Upper lobe of left lung (tissue), 6 donors: ENCODE measurements around the gene BNIP2. TPM values are rescaled to one million over a fixed set of nuclear protein-coding genes. Genes with fewer than 3 reads are reported as not detected.

ENCODE experiments used
- ATAC-seq, 2 donors: fragments of 200-7000 bp; cut with Tn5 transposase; one replicate each; pipeline ENCODE4 v1.9.1; 2022; ENCODE audit warnings: mild to moderate bottlenecking in 2 of 2, moderate library complexity in 2 of 2; ENCODE audit not compliant: low FRiP score in 2 of 2
- DNase-seq, 2 donors: peaks; one replicate each; pipeline ENCODE4 v3.0.0-alpha.2; 2019 to 2020
- H3K27ac ChIP-seq, 4 donors: fragments of 200-600 bp; sonication (generic); one replicate each; pipeline ENCODE4 v1.5.1; 2016 to 2019
- H3K27me3 ChIP-seq, 4 donors: fragments of 200-600 bp; sonication (generic); one replicate each; pipeline ENCODE4 v1.5.1; 2017 to 2019
- H3K36me3 ChIP-seq, 4 donors: fragments of 200-600 bp; sonication (generic); one replicate each; pipeline ENCODE4 v1.5.1; 2016 to 2019
- H3K4me1 ChIP-seq, 4 donors: fragments of 200-600 bp; sonication (generic); one replicate each; pipeline ENCODE4 v1.5.1; 2018 to 2019
- H3K4me3 ChIP-seq, 4 donors: fragments of 200-600 bp; sonication (generic); one replicate each; pipeline ENCODE4 v1.5.1; 2017 to 2019; ENCODE audit warnings: mild to moderate bottlenecking in 2 of 4, moderate library complexity in 1 of 4
- H3K9me3 ChIP-seq, 4 donors: fragments of 200-600 bp; sonication (generic); one replicate each; pipeline ENCODE4 v1.5.1; 2018 to 2019
- EP300 ChIP-seq, 4 donors: sonication (generic); formaldehyde crosslinking; IDR thresholded peaks; one replicate each; pipeline ENCODE4 v1.5.1; 2017; ENCODE audit warnings: antibody characterized with exemption in 4 of 4, control low read depth in 2 of 4
- POLR2A ChIP-seq, 4 donors: fragments of 450-650 bp; IDR thresholded peaks; one replicate each; pipeline ENCODE4 v1.5.1; 2016 to 2017; ENCODE audit warnings: antibody characterized with exemption in 4 of 4, mild to moderate bottlenecking in 2 of 4
- POLR2AphosphoS5 ChIP-seq, 2 donors: sonication (generic); formaldehyde crosslinking; IDR thresholded peaks; one replicate each; pipeline ENCODE4 v1.5.1; 2017; ENCODE audit warnings: antibody characterized with exemption in 2 of 2
- WGBS, 2 donors: methylation state at CpG; one replicate each; pipeline ENCODE4 v1.1.5; 2017 to 2018; 5-methylcytosine and 5-hydroxymethylcytosine counted together
- total RNA-seq, 6 donors: library from RNA; depleted of rRNA in 4 of 6; stranded (reverse); fragments of >200 nt in 4 of 6; gene quantifications; one replicate each; pipeline versions ENCODE4 v1.1.0 to v1.2.1, GENCODE V29; 2016 to 2021
- TF ChIP-seq, protein P1 (sequence below), 6 experiments: fragments of 450-650 bp in 4 of 6; fragments of 200-600 bp in 2 of 6; sonication (generic) in 2 of 6; IDR thresholded peaks; one replicate each; pipeline ENCODE4 v1.5.1; 2016 to 2019; ENCODE audit warnings: antibody characterized with exemption in 6 of 6
- donor health status: DM: no; HTN: no; CAD: no; lungs with moderate emphysema.
- donor health status: DM: no; HTN: yes; CAD: no; lungs with severe emphysema.

The BNIP2 gene
- total RNA-seq, 6 donors from 2014 or later = 95.0 to 286 (median 152) TPM

GRCh38 chr15:59609730-59610712 is 79.1 kb downstream of the BNIP2 start:
- H3K4me3 ChIP-seq = no peak overlapping the region
- no peak overlapping the region for H3K27ac ChIP-seq
- 68 to 88% methylated on average over 6 to 7 of the region's 7 CpGs for WGBS, 2 donors
- TF ChIP-seq POLR2A (IDR thresholded peaks at IDR 0.05) (no peak), POLR2AphosphoS5 (IDR thresholded peaks at IDR 0.05) (no peak), EP300 (IDR thresholded peaks at IDR 0.05) (no peak)
- TF ChIP-seq, protein P1, sequence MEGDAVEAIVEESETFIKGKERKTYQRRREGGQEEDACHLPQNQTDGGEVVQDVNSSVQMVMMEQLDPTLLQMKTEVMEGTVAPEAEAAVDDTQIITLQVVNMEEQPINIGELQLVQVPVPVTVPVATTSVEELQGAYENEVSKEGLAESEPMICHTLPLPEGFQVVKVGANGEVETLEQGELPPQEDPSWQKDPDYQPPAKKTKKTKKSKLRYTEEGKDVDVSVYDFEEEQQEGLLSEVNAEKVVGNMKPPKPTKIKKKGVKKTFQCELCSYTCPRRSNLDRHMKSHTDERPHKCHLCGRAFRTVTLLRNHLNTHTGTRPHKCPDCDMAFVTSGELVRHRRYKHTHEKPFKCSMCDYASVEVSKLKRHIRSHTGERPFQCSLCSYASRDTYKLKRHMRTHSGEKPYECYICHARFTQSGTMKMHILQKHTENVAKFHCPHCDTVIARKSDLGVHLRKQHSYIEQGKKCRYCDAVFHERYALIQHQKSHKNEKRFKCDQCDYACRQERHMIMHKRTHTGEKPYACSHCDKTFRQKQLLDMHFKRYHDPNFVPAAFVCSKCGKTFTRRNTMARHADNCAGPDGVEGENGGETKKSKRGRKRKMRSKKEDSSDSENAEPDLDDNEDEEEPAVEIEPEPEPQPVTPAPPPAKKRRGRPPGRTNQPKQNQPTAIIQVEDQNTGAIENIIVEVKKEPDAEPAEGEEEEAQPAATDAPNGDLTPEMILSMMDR (IDR thresholded peaks at IDR 0.05) = no peak
- H3K9me3 ChIP-seq = no peaks in the 10 kb centered on the region
- peaks cover 0 to 5% (median 0%) of the 10 kb centered on the region in 4 donors for H3K4me1 ChIP-seq
- ATAC-seq (no peak), DNase-seq (no peak)
- no peaks in the 10 kb centered on the region for H3K36me3 ChIP-seq
- no peaks in the 10 kb centered on the region for H3K27me3 ChIP-seq

Other genes starting within 250 kb of the BNIP2 start
- 1 to 10 TPM in 3 of 6 donors, under 1 TPM in 1, not detected in 2; 0.30 to 5.7 (median 1.6) TPM for gene GCNT3, start 77.5 kb downstream of the BNIP2 start, total RNA-seq
- gene GTF2A2, start 31.8 kb downstream of the BNIP2 start, total RNA-seq = 10 to 100 TPM in 5 of 6 donors, 1 to 10 TPM in 1; 5.5 to 80.1 (median 30.2) TPM